ENCODE data around the gene STARD13. TPM values are rescaled to one million over a fixed set of nuclear protein-coding genes. Genes with fewer than 3 reads are reported as not detected.
A peak's percentile ranks its signal among the peaks of the same experiment; 100 is the strongest.

STARD13 gene
- total RNA-seq, 1 donor from 2014 or later, result 36.4 TPM

GRCh38 chr13:33263484-33263883, 22.1 kb downstream of the STARD13 start:
- ATAC-seq (ENCODE audit: poor library complexity) (peak; percentile 59), DNase-seq (no peak)
- intact Hi-C loops (cut with DNase I), result no loop called here

- no peak for ATAC-seq (ENCODE audit: poor library complexity)
- DNase-seq, result no peak
- intact Hi-C loops (cut with DNase I), result no loop called here
Observed at GRCh38 chr13:33262997-33263396, 22.6 kb downstream of the STARD13 start.

- intact Hi-C loops (cut with DNase I), result no loop called here
- ATAC-seq (ENCODE audit: poor library complexity), result no peak
Observed at GRCh38 chr13:33262594-33262993, 23.0 kb downstream of the STARD13 start.

GRCh38 chr13:33262062-33262487, 23.5 kb downstream of the STARD13 start:
- DNase-seq (no peak), ATAC-seq (ENCODE audit: poor library complexity) (peak; percentile 9)
- intact Hi-C loops (cut with DNase I), result no loop called here

More at GRCh38 chr13:33262594-33262993, 23.0 kb downstream of the STARD13 start:
- no peak for DNase-seq

- DNase-seq (no peak), ATAC-seq (ENCODE audit: poor library complexity) (no peak)
- intact Hi-C loops (cut with DNase I), result no loop called here
Observed at GRCh38 chr13:33261387-33262061, 24.0 kb downstream of the STARD13 start.

- no peak for DNase-seq
- peak; percentile 33 for ATAC-seq (ENCODE audit: poor library complexity)
- intact Hi-C loops (cut with DNase I), result no loop called here
Observed at GRCh38 chr13:33260168-33261098, 25.1 kb downstream of the STARD13 start.

- intact Hi-C loops (cut with DNase I), result no loop called here
- ATAC-seq (ENCODE audit: poor library complexity) (no peak), DNase-seq (no peak)
Observed at GRCh38 chr13:33259296-33259695, 26.3 kb downstream of the STARD13 start.

- intact Hi-C loops (cut with DNase I), result no loop called here
- DNase-seq (no peak), ATAC-seq (ENCODE audit: poor library complexity) (peak; percentile 20)
Observed at GRCh38 chr13:33258808-33259193, 26.8 kb downstream of the STARD13 start.

GRCh38 chr13:33257841-33258807, 27.4 kb downstream of the STARD13 start:
- peak; percentile 32 for ATAC-seq (ENCODE audit: poor library complexity)
- no peak for DNase-seq
- intact Hi-C loops (cut with DNase I), result no loop called here

- intact Hi-C loops (cut with DNase I), result no loop called here
- DNase-seq, result no peak
- ATAC-seq (ENCODE audit: poor library complexity), result no peak
Observed at GRCh38 chr13:33256148-33256840, 29.3 kb downstream of the STARD13 start.

GRCh38 chr13:33252135-33252534, 33.4 kb downstream of the STARD13 start:
- peak; percentile 93 for ATAC-seq (ENCODE audit: poor library complexity)
- DNase-seq, result peak; percentile 66
- intact Hi-C loops (cut with DNase I), result no loop called here

- peak; percentile 61 for ATAC-seq (ENCODE audit: poor library complexity)
- DNase-seq, result no peak
- intact Hi-C loops (cut with DNase I), result no loop called here
Observed at GRCh38 chr13:33251131-33251661, 34.4 kb downstream of the STARD13 start.

GRCh38 chr13:33250609-33251008, 34.9 kb downstream of the STARD13 start:
- intact Hi-C loops (cut with DNase I), result no loop called here
- ATAC-seq (ENCODE audit: poor library complexity), result no peak

GRCh38 chr13:33249894-33250293, 35.7 kb downstream of the STARD13 start:
- intact Hi-C loops (cut with DNase I), result no loop called here
- ATAC-seq (ENCODE audit: poor library complexity), result no peak
- DNase-seq, result no peak

More at GRCh38 chr13:33250609-33251008, 34.9 kb downstream of the STARD13 start:
- no peak for DNase-seq

GRCh38 chr13:33249066-33249465, 36.5 kb downstream of the STARD13 start:
- no peak for ATAC-seq (ENCODE audit: poor library complexity)
- intact Hi-C loops (cut with DNase I), result no loop called here

GRCh38 chr13:33245505-33246158, 39.9 kb downstream of the STARD13 start:
- intact Hi-C loops (cut with DNase I), result no loop called here
- no peak for DNase-seq
- no peak for ATAC-seq (ENCODE audit: poor library complexity)

More at GRCh38 chr13:33249066-33249465, 36.5 kb downstream of the STARD13 start:
- no peak for DNase-seq

- intact Hi-C loops (cut with DNase I), result no loop called here
- ATAC-seq (ENCODE audit: poor library complexity), result no peak
- DNase-seq, result no peak
Observed at GRCh38 chr13:33244907-33245287, 40.7 kb downstream of the STARD13 start.

Measured in Right ventricle myocardium superior (tissue), 1 donor.